GM12874 (cell line): ENCODE data around the gene ISL1.

ENCODE experiments used
- CTCF ChIP-seq: IDR thresholded peaks from 2 replicates; pipeline ENCODE4 v1.5.1; 2011; ENCODE audit warnings: low read depth, mild to moderate bottlenecking, control low read depth, low read length, moderate library complexity; ENCODE audit not compliant: insufficient read depth

Gene ISL1

DNA sequence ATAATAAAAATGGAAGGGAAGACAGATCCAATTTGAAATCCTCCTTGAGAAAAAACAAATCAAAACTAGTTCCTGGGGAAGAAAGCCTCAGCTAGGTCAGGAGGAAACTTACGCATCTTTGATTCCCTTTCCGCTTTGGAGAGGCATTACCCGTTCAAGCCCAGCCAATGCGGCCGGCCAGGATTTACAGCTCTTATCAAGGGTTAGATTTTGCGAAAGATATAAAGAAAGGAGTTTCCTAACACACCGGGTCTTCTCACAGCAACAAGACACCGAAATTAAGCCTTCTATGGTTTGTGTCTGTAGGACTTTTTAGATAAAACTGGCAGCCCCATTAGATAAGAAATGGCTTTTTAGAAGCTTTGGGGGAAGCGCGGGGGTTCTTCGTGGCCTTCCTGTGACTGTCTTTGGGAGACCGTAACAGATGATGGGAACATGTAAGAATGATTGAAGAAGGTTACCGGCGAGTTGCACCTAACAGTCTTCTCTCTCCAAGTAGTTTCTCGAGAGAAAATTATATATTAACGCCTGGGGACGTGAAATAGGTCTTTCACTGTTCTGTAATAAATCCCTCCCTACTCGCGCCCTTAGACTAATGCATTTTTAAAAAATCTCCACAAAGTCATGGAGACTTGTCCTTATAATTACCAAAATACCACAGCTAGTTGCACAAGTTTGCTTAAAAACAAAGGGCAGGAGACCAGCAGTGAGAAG is 1.3 kb upstream of the ISL1 start:
- no peak for TF ChIP-seq CTCF

DNA sequence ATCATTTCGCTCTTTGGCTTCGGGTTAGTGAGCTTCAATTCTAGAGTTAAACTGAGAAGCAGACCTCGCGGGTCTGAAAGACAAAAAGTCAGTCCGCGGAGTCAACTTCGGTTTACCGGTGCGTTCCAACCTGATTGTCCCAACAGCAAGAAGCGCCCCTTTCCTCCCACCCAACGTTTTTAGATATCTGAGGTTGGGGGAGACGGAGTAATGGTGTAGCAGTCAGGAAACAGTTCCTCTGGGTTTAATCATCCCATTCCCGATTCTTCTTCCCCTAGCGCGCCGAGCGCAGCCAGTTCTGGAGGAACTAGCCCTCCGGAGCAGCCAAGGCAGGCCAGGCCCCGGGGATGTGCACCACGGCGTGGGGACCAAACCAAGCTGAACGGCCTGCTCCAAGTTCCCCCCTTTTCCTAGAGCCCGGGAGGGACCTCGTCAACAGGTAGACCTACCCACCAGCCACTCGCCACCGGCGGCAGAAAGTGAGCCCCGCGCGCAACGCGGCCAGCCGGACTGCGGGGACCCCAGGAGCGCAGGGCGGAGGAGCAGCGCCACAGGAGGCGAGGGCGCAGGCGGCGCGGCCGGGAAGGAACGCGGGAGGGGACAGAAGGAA is 622 bp upstream of the ISL1 start:
- no peak for TF ChIP-seq CTCF

DNA sequence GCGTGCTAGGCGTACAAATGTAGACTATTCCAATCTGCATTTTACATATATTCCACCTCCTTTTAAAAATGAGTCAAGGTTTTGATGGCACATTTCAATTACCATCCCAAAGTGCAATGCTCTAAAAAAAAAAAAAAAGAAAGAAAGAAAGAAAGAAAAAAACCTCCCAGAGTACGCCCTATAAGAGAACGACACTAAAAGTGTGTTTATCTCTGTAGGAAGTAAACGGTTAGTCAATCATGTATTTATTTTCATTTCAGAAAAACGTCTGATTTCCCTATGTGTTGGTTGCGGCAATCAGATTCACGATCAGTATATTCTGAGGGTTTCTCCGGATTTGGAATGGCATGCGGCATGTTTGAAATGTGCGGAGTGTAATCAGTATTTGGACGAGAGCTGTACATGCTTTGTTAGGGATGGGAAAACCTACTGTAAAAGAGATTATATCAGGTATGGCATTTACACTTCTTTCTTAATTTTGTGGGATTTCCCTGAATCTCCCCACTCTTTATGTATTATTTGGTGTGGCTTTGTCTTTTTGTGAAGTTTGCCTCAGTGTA is 1.1 kb downstream of the ISL1 start:
- TF ChIP-seq CTCF, result no peak

DNA sequence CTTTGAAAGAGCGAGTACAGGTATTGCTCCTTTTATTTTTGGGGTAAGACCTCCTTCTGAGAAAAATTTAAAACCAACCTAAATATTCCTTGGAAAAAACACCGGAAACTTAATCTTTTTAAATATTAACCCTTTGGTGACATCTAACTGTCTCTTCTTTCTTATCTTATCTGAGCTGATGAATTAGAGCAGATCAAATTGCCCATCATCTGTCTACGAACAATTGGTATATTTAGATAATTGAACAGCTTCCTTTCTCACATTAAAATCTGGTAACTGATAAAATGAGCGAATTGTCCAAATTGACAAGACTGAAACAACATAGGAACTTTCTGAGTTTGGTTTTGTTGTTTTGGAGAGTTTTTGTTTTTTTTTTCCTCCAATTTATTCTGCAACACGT is 2.0 kb downstream of the ISL1 start:
- TF ChIP-seq CTCF, result no peak

- TF ChIP-seq CTCF, result no peak
Measured at GRCh38 chr5:51386916-51387883, 4.0 kb downstream of the ISL1 start.

GRCh38 chr5:51387884-51388275 is 4.6 kb downstream of the ISL1 start:
- no peak for TF ChIP-seq CTCF

DNA sequence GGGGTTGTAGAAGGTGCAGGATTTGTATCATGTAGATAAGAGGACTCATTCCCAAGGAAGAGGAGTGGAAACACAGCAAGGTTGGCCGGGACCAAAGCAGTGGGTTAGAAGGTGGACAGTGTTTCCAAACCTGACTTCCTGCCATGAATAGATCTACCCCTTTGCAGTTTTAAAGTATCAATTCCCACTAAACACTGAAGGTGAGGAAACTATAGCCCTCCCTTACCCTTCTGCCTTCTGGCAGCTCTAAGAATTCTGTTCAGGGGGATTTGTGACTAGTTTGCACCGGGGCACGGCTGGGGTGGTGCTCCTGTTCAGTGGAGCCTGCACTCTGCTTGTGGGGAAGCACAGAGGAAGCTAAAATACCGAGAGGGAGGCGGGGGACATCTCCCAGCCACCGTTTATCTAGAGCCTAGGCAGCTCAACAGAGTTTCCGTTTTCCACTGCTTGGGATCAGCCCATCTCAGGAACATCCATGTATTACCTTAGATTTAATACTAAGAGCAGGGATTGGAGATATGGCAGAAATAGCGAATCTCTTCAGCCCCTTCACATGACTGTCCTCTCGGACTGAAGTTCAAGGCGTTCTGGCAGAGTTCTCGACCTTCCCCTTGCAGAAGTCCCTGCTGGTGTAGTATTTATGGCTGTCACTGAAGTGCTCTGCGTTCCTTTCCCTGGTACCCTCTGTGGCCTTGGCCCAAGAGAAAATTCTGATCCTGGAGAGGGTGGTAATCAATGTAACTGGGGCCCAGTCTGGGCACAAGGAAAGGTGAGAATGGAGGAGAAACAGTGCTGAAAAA is 5.4 kb downstream of the ISL1 start:
- TF ChIP-seq CTCF, result no peak
